Body of pancreas (tissue), 4 donors: ENCODE measurements around the gene OLIG3. TPM values are rescaled to one million over a fixed set of nuclear protein-coding genes. Genes with fewer than 3 reads are reported as not detected.

Experiments
- ATAC-seq: fragments of 150-250 bp; one replicate; pipeline ENCODE4 v1.9.1; 2016
- DNase-seq, 4 donors: peaks; one replicate each; pipeline ENCODE4 v3.0.0-alpha.2; 2019
- H3K27ac ChIP-seq, 4 donors: fragments of 200-600 bp; sonication (generic); 1 replicate in 3 of 4; 2 replicates in 1 of 4; pipeline versions ENCODE4 v1.5.1 to v1.6.1; 2016 to 2019; ENCODE audit warnings: mild to moderate bottlenecking in 1 of 4, mixed read lengths in 1 of 4, moderate library complexity in 1 of 4
- H3K27me3 ChIP-seq, 2 donors: fragments of 200-600 bp; sonication (generic); one replicate each; pipeline ENCODE4 v1.6.0; 2016; ENCODE audit warnings: mild to moderate bottlenecking in 1 of 2
- H3K36me3 ChIP-seq, 2 donors: fragments of 200-600 bp; sonication (generic); replicated peaks in 1 of 2; 2 replicates each; pipeline ENCODE4 v1.5.1; 2016; ENCODE audit warnings: low read depth in 2 of 2; ENCODE audit not compliant: insufficient read depth in 1 of 2
- H3K4me1 ChIP-seq: fragments of 200-600 bp; sonication (generic); one replicate; pipeline ENCODE4 v1.6.0; 2016
- H3K4me3 ChIP-seq, 2 donors: fragments of 200-600 bp; sonication (generic); 1 replicate in 1 of 2; 2 replicates in 1 of 2; pipeline ENCODE4 v1.5.1; 2016 to 2019
- H3K9me3 ChIP-seq, 3 donors: fragments of 200-600 bp; sonication (generic); 1 replicate in 2 of 3; 2 replicates in 1 of 3; pipeline ENCODE4 v1.5.1; 2016
- POLR2A ChIP-seq, 3 donors: fragments of 450-650 bp; IDR thresholded peaks; one replicate each; pipeline ENCODE4 v1.6.1; 2016; ENCODE audit warnings: antibody characterized with exemption in 3 of 3, mild to moderate bottlenecking in 2 of 3
- WGBS, 2 donors: methylation state at CpG; one replicate each; pipeline ENCODE4 v1.1.5; 2017; 5-methylcytosine and 5-hydroxymethylcytosine counted together
- intact Hi-C: fragments of 100-400 bp; cut with DNase I; formaldehyde crosslinking; loops from one replicate; pipeline ENCODE4 v1.15.1; 2023
- total RNA-seq, 2 donors: library from RNA; depleted of rRNA; stranded (reverse); fragments of >200 nt; gene quantifications; one replicate each; pipeline ENCODE4 v1.1.0, GENCODE V29; 2016
- TF ChIP-seq, protein P1 (sequence below), 7 experiments: fragments of 450-650 bp in 4 of 7; fragments of 200-600 bp in 3 of 7; sonication (generic) in 3 of 7; IDR thresholded peaks; one replicate each; pipeline ENCODE4 v1.5.1; 2016 to 2019; ENCODE audit warnings: antibody characterized with exemption in 7 of 7

Gene OLIG3
- total RNA-seq, 2 donors from 2014 or later: not detected

DNA sequence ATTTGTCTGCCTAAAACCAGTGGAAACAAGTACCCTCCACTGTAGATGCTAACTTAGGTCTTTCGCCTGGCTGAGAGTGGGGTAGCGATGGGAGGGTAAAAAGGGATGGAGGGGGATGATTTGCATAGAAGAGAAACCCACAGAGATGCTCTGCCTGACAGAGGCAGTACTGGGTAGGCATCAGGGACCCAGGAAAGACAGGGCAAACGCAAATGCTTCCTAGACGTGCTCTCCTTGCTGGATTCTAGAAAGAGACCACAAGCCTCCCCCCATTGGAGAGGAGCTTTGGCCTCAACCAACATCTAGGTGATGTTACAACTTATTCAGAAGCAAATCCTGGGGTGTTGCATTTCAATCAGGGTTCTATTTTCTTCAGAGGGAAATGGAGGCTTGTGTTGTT is 3.2 kb downstream of the OLIG3 start:
- Histone ChIP-seq H3K27me3 (peaks cover 0 to 57% of the 10 kb centered on the region in 2 donors), H3K4me1 (peaks cover 28% of the 10 kb centered on the region), H3K9me3 (no peaks in the 10 kb centered on the region), H3K4me3 (no peak overlapping the region), H3K36me3 (no peaks in the 10 kb centered on the region), H3K27ac (no peak overlapping the region)
- 86 to 90% methylated on average over 4 of the region's 4 CpGs for WGBS, 2 donors
- ATAC-seq (no peak), DNase-seq (no peak)
- intact Hi-C loops: no loop called here
- TF ChIP-seq, protein P1, sequence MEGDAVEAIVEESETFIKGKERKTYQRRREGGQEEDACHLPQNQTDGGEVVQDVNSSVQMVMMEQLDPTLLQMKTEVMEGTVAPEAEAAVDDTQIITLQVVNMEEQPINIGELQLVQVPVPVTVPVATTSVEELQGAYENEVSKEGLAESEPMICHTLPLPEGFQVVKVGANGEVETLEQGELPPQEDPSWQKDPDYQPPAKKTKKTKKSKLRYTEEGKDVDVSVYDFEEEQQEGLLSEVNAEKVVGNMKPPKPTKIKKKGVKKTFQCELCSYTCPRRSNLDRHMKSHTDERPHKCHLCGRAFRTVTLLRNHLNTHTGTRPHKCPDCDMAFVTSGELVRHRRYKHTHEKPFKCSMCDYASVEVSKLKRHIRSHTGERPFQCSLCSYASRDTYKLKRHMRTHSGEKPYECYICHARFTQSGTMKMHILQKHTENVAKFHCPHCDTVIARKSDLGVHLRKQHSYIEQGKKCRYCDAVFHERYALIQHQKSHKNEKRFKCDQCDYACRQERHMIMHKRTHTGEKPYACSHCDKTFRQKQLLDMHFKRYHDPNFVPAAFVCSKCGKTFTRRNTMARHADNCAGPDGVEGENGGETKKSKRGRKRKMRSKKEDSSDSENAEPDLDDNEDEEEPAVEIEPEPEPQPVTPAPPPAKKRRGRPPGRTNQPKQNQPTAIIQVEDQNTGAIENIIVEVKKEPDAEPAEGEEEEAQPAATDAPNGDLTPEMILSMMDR (IDR thresholded peaks at IDR 0.05): no peak
- TF ChIP-seq POLR2A (IDR thresholded peaks at IDR 0.05): no peak

DNA sequence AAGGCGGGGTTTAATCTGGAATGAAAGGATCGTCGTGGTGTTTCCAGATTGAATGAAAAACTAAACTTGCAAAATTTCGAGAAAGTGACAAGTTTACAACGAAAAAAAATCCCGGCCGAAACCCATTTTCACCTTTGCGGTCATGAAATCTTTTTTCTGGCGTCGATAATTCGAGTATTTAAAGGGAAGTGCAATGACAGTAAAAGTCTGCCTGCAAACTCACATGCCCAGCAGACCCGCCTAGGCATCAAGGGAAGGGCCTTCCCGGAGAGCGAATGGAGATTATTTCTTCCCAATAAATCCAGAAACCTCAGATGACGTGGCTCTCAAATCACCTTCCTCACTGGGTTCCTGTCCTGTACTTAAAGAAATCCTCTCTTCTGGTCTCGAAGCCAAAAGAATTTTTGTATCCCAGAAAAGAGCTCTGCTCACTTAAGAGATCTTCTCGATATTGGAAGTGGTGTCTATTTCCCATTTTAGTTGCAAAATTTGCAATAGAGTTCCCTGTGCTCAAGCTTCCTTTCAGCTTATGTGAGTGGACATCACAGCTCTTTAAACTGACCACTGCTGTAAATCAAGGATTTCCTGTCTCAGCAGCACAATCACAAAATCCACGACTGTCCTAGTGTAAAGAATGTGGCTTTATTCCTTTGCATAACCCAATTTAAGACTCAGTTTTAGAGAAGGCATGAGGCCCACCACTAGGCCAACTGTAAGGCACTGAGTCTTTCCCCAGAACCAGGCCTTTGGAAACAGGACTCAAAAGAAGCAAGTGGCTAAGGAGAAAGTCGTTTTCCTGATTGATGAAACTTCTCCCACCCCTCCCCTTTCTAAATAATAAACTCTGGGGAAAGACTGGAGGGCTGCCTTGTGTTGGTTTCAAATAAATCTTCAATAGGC is 3.9 kb downstream of the OLIG3 start:
- Histone ChIP-seq H3K27me3 (peaks cover 0 to 52% of the 10 kb centered on the region in 2 donors), H3K27ac (no peak overlapping the region), H3K36me3 (no peaks in the 10 kb centered on the region), H3K4me1 (peaks cover 25% of the 10 kb centered on the region), H3K9me3 (no peaks in the 10 kb centered on the region), H3K4me3 (no peak overlapping the region)
- ATAC-seq: no peak
- no peak for TF ChIP-seq POLR2A (IDR thresholded peaks at IDR 0.05)
- TF ChIP-seq, protein P1 (IDR thresholded peaks at IDR 0.05): no peak
- intact Hi-C loops: no loop called here
- 40 to 50% methylated on average over 19 of the region's 19 CpGs for WGBS, 2 donors
- no peak for DNase-seq

DNA sequence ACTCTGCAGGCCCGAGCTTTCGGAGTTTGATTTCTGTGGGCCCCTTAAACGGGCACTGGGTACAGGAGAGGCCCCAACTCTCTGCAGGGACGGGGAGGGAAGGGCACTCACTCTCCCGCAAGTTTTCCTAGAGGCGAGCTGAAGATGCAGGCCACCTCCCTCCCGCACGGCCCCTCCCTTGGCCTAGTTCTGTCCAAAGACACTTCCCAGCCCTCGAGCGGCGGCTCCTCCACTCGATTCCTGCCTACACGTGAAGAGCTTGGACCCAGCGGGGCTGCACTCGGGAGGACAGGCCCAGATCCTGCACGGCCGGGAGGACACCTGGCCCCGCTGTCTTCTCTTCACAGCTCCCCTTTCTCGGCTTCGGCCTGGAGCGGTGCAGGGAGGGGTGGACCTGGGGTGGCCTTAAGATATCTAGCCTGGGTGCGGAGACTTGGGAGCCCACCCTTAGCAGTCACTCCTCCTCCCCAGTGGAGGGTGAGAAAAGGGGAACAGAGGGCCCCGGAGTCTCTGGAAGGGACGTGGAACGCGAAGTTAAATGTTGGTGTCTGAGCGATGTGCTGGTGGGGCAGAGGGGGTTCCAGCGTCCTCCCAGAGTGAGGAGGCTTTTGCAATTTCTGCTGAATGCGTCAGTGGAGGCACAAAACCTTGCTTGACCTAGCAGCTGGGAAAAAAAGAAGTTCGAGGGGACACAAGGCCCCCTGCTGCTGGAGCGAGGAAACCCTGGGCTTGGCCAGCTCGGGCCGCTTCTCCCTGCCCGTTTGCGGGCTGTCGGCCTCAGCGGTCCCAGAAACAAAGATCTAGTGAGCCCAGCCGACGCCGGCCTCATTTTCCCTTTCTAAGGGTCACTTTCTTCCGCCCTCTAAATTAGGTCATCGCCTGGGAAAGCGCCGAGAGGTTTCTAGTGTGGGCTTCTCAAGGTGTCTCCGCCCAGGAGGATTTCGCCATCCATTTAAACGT is 4.9 kb downstream of the OLIG3 start:
- no peak overlapping the region for H3K4me3 ChIP-seq
- H3K27ac ChIP-seq: no peak overlapping the region
- H3K27me3 ChIP-seq: peaks cover 0 to 46% of the 10 kb centered on the region in 2 donors
- peaks cover 25% of the 10 kb centered on the region for H3K4me1 ChIP-seq
- ATAC-seq (no peak), DNase-seq (no peak)
- no peaks in the 10 kb centered on the region for H3K36me3 ChIP-seq
- 16 to 20% methylated on average over 38 to 47 of the region's 47 CpGs for WGBS, 2 donors
- TF ChIP-seq POLR2A (IDR thresholded peaks at IDR 0.05): no peak
- TF ChIP-seq, protein P1 (IDR thresholded peaks at IDR 0.05): no peak
- intact Hi-C loops: no loop called here
- no peaks in the 10 kb centered on the region for H3K9me3 ChIP-seq

DNA sequence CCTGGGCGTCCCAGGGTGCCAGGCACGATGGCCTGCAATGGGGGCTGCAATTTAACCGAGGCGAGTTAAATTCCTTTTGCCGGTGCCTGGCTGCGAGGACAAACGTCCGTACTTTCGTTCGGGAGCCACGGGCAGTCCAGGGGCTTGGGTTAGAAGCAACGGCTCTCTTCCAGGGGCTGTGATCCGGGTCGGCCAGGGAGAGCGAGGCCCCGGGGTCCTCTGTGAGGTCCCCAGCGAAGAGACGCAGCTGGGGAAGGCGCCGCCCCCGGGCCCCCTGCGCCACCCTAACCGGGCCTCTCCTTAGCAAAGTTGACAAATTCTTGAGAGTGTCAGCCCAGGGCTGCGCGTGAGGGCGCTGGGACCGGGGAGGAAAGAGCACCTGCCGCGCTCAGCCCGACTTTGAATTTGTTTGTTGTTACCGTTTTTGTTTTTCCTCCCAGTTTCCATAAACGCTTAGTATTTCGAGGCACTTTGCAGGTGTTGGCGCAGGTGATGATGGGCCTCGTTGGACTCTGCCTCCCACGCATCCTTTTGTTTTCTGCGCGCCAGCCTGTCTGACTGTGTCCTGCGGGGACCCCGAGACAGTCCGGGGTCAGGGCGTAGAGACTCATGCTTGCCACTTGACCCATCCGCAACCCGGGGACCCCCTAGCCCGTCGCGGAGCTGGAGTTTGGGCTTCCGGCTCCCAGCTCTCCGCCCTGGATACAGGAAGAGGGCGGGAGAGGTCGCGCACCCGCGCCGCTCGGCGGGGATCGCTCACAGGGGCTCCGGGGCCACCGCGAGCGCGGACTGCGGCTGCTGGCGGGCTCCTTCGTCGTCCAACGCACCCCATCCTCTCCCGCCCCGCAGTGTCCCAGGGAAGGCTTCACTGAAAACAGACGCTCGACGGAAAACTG is 5.8 kb downstream of the OLIG3 start:
- H3K9me3 ChIP-seq: no peaks in the 10 kb centered on the region
- WGBS, 2 donors: 4 to 10% methylated on average over 32 to 73 of the region's 73 CpGs
- no peak for TF ChIP-seq POLR2A (IDR thresholded peaks at IDR 0.05)
- TF ChIP-seq, protein P1 (IDR thresholded peaks at IDR 0.05): no peak
- no peak overlapping the region for H3K27ac ChIP-seq
- peaks cover 22% of the 10 kb centered on the region for H3K4me1 ChIP-seq
- peaks cover 0 to 37% of the 10 kb centered on the region in 2 donors for H3K27me3 ChIP-seq
- H3K36me3 ChIP-seq: no peaks in the 10 kb centered on the region
- DNase-seq: no peak
- no peak for ATAC-seq
- intact Hi-C loops: no loop called here
- no peak overlapping the region for H3K4me3 ChIP-seq
